NCI-H2107 treated with DMSO at 0.1 percent for 48 hours (cell line): ENCODE data around the gene KRTAP10-2.

ENCODE experiments used
- DNase-seq: peaks from one replicate; lab custom pipeline; 2025; ENCODE audit not compliant: unreplicated experiment; lab: John Stamatoyannopoulos, UW

Gene KRTAP10-2

GRCh38 chr21:44527156-44527982, 23.9 kb downstream of the KRTAP10-2 start:
- DNase-seq = no peak

DNA sequence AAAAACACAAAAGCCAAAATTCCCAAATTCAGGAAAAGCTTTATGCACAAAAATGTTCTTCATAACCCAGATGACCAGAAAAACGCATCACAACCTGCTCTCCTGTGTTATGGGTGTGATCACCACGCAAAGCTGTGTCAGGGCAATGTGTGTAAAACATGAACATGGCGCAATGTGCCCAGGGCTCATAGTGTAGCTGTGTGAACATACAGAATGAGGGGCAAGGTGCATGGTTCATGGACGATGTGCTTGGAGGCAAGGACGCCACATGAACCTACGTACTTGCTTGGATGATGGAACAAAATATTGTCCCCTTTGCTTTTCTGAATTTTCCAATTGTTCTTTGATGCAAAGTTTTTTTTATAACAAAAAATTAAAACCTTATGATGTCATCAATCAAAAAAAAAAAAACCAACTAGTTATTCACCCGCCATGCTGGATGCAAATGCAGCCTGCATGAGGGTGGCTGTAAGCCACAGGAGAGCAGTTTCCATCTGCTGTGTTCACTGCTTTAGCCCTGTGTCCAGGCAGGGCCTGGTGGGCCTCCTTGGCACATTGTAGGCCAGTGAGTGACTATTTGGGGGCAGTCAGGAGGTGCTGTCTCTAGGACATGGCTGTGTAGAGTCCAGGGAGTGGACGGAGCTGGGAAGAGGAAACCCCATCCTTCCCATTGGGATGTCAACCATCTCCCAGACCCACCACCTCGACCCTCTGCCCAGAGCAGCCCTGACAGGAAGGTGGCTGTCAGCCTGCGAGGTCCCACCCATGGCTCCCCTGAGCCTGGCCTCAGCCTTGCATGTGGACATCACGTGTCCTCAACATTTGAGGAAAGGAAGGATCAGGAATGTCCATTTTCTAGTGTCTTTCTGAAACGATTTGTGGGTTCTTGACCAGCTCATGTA, 25.0 kb downstream of the KRTAP10-2 start:
- DNase-seq = no peak

- DNase-seq = no peak
Observed at GRCh38 chr21:44525391-44526095, 25.8 kb downstream of the KRTAP10-2 start.

- DNase-seq = no peak
Observed at GRCh38 chr21:44524414-44525371, 26.6 kb downstream of the KRTAP10-2 start.

- DNase-seq = no peak
Observed at GRCh38 chr21:44523567-44524413, 27.5 kb downstream of the KRTAP10-2 start.

DNA sequence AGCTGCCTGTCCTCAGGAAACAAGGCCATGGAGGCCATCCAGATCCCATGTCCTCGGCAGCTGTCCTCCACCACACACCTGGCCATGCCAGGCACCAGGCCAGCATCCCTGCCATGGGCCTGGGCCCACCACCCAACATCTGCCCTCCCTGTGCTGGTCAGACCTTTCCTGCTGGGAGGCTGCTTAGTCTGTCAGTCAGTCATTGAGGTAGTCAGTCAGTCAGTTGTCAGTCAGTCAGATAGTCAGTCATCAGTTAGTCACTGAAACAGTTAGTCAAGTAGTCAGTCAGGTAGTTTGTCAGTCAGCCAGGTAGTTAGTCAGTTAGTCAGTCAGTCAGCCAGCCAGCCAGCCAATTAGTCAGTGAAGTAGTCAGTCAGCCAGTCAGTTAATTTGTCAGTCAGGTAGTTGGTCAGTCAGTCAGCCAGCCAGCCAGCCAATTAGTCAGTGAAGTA, 28.5 kb downstream of the KRTAP10-2 start:
- no peak for DNase-seq

GRCh38 chr21:44521928-44522752, 29.2 kb downstream of the KRTAP10-2 start:
- DNase-seq = no peak

GRCh38 chr21:44521301-44521927, 29.9 kb downstream of the KRTAP10-2 start:
- no peak for DNase-seq

DNA sequence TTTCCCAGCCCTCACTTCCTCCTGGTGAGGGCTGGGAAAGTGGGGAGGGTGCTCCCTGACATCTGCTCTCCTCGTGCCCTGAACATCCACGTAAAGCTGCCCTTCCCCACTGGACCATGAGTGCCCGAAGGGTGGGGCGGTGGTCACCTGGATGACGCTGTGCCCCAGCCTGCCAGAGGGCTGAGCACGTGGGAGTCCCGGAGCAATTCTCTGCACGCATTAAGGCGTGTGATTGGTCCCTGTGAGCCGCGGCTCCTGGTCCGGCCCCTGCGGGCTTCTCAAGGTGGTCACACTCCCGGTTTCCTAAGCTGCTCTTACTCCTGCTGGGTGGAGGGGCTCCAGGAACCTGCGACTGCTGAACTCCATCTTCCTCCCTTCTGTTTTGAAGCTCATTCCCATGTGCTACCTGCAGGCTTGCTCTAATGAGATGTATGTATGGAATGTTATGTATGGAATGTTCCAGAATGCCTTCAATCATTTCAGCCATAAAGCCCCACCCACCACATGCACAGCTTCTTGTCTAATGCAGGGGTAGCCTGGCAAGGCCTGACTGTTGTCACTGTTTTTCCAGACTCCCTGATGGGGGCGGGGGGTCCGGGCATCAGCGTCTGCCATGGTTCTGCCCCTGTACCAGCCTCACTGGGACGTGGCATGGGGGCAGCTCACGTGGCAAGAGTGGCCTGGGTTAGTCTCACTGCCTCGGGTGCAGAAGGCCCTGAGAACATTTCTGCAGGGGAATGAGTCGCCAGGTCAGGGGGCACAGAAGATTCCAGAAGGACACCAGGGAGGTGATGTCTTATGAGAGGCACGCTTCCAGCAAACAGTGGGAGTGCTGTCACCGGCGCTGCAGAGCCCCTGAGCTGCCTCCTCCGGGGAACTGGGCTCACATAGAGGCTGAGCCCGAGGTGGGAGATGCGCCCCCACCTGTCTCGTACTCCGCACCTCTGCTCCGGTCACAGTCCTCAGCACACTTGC, 30.7 kb downstream of the KRTAP10-2 start:
- DNase-seq = no peak

DNA sequence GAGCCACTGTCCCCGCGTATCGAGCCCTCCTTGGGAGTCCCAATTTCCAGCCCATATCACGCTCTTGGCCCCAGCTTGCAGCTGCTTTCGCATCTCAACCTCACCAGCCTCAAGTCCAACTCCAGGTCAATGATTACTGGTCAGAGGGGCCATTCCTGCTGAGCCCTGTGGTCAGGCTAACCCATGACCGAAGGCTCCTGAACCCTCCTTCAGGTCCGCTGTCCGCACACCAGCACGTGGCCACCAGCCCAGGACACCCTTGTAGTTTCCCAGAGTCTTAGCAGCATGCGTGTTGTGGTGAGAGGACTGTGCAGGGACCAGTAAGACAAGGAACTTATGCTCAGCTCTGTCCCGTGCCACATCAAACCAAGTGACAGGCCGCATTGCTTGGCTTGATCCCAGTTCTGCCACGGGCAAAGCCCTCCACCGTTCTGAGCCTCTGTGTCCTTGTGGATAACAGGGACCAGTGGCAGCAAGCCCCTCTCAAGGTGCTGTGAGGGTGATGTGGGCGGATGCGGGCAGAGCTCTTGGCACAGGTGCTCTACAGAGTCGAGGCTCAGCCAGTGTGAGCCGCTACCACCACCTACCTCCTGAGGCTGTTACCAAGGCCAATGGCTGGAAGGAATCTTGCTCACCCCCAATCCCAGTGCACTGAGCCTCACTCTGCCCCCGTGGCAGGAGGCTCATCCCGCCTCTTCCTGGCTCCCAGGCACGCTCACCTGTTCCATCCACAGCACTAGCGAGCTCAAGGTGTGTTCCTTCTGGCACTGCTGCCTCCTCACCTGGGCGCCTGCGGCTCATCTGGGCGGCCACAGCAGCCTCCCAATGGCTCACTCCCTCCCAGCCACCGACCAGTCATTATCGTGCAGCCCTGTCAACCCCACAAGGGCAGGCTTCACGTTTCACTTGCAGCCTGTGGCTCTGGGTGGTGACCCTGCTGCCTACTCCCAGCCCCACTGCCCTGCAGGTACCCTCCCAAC, 31.7 kb downstream of the KRTAP10-2 start:
- no peak for DNase-seq

DNA sequence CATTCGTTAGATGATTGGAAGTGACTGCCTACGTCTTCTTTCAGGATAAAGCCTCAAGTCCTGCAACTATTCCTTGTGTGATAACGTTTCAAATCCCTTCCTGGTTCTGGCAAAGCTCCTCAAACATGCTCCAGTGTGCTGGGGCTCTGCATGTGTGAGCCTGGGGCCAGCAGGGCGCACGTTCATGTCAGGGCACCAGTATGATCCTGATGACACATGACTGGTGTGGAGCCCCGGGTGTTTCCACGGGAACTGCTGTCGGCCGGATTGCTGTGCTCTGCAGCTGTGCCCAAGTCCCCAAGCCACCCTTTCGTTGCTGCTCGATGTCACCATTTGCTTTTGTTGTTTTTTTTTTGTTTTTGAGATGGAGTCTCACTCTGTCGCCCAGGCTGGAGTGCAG, 32.6 kb downstream of the KRTAP10-2 start:
- no peak for DNase-seq

- DNase-seq = no peak
Observed at GRCh38 chr21:44517175-44517899, 34.0 kb downstream of the KRTAP10-2 start.

DNA sequence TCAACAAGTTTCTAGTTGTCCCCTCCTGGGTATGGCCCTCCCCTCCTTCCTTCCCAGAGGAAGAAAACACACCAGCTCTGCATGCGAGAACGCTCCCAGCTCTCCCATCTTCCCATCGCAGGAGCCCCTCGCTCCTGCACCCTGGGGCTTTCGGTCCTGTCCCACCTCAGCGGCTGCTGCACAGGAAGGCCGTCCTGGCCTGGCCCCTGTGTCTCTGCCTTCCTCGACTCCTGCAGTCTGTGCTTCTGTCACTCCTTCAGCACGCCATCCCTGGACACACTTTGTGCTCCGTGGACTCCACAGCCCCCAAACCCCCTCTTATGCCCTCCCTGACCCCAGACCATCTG, 34.5 kb downstream of the KRTAP10-2 start:
- DNase-seq = no peak

- no peak for DNase-seq
Observed at GRCh38 chr21:44516342-44516741, 35.0 kb downstream of the KRTAP10-2 start.
